Glomerular endothelial cell (primary cell): ENCODE results near the gene TUBGCP6. TPM values are rescaled to one million over a fixed set of nuclear protein-coding genes. Genes with fewer than 3 reads are reported as not detected.

Experiments
- DNase-seq: peaks from one replicate; pipeline ENCODE4 v3.0.0-alpha.2; 2011; ENCODE audit warnings: low read depth, low spot score; ENCODE audit errors: extremely low read depth
- total RNA-seq: library from RNA; depleted of rRNA; stranded (reverse); fragments of >200 nt; gene quantifications from 2 replicates; pipeline ENCODE4 v1.2.3, GENCODE V29; 2015

The TUBGCP6 gene, protein sequence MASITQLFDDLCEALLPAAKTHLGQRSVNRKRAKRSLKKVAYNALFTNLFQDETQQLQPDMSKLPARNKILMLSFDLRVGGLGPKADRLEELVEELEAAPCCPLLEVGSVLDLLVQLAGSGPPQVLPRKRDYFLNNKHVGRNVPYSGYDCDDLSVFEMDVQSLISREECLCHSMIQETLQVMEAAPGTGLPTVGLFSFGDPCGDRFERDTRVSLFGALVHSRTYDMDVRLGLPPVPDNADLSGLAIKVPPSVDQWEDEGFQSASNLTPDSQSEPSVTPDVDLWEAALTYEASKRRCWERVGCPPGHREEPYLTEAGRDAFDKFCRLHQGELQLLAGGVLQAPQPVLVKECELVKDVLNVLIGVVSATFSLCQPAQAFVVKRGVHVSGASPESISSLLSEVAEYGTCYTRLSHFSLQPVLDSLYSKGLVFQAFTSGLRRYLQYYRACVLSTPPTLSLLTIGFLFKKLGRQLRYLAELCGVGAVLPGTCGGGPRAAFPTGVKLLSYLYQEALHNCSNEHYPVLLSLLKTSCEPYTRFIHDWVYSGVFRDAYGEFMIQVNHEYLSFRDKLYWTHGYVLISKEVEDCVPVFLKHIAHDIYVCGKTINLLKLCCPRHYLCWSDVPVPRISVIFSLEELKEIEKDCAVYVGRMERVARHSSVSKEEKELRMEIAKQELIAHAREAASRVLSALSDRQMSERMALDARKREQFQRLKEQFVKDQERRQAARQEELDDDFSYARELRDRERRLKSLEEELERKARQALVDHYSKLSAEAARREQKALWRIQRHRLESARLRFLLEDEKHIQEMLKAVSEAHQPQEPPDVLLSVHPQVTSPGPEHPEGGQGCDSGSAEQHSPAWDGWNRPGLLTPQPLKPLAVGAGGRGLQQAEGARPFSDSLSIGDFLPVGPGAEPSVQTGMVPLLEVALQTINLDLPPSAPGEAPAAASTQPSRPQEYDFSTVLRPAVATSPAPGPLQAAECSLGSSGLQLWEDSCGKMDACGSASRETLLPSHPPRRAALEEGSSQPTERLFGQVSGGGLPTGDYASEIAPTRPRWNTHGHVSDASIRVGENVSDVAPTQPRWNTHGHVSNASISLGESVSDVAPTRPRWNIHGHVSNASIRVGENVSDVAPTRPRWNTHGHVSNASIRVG (N-terminal part only)
- 24.3 and 47.1 TPM in 2 replicates for total RNA-seq

DNA sequence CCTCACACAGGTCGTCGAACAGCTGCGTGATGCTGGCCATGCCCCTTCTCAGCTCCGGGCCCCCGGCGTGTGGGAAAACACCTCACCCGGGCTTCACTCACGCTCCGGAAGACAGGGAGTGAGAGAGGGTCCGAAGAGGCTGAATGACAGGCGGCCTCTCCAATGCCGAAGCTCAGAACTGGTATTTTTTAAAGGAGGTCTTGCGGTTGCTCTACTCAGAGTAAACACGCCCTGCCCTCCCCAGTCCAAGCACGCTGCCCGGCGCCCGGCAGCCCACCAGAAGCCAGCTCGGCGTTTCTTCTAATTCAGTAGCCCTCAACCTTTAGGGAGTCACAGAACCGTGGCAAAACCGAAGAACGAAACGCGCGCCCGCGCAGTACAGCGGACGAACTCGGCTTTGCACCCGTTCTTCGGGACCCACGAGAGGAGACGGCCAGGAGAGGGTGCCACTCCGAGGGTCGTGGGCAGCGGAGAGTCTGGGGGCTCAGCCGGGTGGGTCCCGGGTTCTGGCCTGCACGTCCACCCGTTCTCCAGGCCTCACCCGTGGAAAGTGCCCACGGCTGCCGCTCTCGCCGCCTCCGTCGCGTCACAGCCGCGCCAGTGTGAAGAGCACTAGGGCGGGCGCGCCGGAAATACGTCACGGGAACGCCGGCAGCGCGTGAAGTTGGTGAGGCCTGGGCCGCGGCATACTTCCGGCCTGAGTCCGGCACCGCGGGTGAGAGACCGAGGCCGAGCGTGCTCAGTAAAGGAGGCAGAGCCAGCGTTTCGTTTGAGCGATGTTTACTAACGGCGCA lies at the start of gene TUBGCP6:
TUBGCP6 (minus strand) TSS at position 604 of the 794 bp plus-strand sequence; CDS start at position 40, 564 bp downstream.
- no peak for DNase-seq

DNA sequence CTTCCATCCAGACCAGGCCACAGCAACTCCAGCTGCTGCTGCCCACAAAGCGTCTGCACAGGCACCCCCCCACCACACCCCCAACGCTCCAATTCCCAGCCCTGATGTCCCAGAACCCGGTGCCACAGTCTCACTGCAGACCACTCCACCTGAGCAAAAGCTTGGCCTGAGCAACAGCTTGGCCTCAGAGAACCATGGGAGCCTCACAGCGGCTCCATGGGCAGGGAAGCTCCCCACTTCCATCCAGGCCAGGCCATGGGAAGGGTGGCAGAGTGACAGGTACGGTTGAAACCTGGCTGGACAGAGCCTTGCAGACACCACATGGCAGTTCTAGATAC lies 49.5 kb upstream of the TUBGCP6 start:
- no peak for DNase-seq

DNA sequence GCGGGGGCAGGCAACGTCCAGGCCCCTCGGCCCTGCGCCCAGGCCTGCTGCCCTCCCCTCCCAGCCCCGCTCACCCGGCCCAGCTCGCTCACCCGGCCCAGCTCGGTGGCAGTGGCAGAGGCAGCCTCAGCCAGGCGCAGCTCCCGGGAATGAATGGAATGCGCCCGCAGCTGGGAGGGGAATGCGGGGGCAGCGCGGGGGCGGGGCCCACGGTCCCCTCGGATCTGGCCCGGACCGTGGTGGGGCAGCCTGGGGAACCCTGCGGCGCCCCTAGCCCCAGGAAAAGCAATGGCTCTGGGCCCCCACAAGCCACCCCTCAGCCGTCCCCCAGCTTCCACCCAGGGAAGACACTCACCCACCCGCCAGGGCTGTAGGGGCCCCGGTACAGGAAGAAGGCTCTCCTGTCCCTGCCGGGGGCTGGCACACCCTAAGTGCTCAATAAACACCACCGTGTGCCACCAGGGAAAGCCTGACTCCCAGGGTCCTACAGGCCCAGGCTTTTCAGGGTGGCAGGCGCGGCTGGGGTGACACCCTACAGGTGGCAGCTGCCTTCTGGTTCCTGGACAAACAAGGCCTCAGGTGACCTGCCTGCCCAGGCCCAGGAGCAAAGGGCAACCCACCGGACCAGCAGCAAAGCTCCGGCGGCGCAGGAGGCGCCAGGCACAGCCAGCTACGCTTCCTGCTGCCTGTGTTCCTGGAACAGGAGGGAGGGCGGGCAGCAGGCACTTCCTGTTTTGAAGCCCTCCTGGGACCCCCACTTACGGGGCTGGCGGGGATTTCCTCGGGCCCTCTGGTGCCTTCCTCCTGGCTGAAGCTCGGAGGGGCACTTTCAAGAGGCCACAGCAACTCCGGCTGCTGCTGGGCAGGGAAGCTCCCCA lies 48.9 kb upstream of the TUBGCP6 start:
- DNase-seq = no peak

DNA sequence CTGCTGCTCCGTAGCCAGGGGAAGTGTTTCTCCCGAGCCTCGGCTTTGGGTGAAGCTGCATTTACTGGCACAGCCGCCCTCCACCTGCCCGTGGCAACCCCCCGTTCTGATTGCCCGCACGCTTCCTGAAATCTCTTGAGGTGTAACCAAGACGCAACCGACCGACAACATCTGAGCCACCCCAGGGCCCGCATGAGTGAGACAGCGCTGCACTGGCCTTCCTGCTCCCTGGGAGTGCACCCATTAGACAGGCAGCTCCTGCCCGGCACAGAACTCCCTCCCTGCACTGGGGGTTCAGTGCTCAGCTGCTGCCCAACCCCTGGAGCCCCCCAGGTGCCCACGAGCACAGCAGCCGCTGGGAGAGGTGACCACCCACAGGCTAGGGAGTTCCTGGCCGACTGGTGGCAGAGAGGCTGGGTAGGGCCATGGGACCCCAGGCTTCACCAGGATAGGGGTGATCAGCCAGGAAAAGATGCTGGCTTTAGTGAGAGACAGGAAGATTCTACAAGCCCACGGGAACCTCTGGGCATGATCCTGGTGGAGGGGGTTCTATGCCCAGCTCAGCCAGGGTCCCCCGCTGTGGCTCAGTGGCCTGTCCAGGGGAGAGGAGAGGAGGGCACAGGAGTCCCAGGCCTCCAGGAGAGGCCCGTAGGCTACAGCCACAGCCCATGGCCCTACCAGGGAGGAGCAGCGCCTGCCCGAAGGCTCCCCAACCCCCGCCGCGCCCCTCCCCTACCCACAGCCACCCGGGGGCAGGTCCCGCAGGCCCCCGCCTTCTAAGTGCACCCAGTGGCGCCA lies 48.0 kb upstream of the TUBGCP6 start:
- no peak for DNase-seq

DNA sequence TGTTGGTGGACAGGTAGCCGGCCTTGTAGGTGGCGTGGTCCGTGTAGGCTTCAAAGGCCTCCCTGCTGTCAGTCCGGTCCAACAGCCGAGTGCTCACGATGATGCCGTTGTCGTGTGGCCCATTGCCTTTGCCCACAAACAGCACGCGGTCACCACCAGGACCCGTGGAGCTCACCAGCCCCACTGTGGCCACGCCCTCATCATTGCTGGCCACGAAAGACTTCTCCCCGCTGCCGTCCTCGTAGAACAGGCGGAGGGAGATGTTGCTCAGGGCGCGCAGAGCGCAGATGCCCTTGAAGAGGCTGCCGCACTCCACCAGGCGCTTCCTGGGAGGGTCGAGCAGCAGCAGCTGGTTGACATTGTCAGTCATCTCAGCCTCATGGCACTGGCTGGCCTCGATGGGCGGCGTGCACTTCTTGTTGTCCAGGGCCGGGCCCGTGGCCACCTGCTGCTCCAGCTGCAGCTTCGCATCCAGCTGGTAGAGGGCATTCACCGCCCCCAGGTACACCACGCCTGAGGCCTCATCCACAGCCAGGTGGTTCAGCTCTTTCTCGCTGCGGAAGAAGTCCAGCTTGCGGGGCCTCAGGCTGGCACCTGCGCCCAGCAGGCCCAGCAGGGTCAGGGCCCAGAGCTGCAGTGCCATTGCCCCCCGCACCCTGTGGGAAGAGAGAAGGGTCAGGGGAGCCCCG lies 45.3 kb upstream of the TUBGCP6 start:
- DNase-seq = no peak

DNA sequence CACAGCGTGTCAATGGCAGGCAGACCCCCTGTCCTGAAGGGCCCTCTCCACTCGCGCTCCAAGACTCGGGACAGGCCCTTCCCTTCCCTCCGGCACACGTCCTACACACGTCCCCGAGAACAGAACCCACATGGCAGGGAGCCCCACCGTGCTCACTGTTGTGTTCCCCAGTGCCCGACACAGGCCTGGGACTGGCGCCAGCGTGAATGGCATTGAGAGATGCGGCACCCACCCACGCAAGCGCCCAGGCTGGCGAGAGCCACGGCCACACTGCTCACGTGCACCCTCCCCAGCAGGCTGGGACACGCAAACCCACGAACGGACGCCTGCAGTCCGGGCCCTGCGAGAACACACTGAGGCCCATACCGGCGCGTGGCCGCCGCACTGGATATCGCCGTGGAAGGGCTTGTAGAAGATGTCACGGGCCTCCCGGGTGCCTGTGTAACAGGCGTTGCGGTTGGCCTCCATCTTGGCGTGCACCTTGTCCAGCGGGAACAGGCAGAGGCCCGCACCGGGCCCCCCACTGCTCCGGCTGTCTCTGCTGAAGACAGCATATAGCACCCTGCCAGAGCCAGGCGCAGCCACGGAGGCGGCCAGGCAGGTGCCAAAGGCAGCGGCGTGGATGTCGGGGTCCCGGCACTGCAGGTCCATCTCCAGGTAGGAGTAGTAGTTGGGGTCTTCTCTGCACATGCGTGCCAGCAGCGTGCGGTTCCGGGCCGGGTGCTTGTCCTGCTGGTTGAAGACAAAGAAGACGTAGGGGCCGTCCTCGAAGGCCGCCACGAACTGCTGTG lies 44.5 kb upstream of the TUBGCP6 start:
- DNase-seq = no peak

DNA sequence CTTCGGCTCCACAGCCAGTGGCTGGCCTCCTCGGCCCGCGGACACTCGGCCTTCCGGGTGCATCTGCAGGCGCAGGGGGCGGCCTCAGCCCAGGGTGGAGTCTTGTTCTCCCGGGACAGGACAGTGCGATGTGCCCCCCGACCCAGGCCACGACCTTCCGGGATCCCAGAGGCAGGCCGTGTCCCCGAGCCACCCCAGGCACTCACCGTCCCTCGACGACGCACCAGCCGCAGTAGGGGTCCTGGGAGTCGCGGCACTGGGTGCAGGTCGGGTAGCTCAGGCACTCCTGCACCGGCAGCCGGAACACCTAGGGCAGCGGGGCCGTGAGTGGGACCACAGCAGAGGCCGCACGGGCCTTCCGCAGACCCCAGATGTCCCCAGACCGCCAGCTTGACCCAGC lies 42.9 kb upstream of the TUBGCP6 start:
- DNase-seq = no peak

DNA sequence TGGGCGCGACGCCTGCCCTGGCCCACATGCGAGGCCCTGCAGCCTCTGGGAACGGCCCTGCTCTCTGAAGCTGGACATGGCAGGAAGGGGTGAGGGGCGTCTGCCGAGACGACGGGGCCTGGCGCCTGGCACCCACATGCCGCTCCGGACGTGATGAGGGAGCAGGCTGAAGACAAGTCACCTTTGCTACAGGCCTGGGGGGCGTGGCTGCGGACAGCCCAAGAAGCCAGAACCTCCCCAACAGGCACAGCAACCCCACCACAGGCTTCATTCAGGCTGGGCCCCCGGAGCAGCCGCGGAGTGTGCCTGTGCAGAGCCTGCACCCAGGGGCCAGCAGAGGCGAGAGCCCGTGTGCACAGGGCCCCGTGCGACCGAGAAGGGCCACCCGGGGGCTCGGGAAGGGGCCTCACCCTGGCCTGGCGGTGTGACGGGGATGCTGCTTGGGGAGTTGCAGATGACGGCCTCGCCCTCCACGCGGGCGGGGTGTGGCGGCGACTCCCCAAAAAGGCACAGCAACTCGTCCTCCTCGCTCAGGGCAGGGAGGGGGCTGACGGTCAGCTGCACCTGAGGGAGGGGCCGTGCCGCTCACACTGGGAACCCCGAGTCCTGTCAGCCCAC lies 42.0 kb upstream of the TUBGCP6 start:
- no peak for DNase-seq

DNA sequence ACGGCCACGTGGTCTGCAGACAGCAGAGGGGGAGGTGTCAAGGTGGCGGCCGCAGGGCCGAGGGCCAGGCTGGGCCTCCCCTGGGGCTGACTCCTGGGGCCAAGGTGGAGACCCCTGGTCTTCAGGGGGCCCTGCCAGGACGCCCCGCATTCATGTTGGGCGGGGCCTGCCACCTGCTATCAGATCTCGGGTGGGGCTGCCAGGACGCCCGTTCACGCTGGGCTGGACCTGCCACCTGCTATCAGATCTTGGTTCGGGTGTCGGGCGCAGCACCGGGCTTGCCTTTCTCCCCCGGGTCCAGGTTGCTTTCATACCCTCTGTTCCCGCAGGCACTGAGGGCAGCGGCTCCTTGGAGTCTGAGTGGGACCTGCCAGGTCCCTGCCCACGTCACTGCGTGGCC lies 41.5 kb upstream of the TUBGCP6 start:
- DNase-seq = no peak

DNA sequence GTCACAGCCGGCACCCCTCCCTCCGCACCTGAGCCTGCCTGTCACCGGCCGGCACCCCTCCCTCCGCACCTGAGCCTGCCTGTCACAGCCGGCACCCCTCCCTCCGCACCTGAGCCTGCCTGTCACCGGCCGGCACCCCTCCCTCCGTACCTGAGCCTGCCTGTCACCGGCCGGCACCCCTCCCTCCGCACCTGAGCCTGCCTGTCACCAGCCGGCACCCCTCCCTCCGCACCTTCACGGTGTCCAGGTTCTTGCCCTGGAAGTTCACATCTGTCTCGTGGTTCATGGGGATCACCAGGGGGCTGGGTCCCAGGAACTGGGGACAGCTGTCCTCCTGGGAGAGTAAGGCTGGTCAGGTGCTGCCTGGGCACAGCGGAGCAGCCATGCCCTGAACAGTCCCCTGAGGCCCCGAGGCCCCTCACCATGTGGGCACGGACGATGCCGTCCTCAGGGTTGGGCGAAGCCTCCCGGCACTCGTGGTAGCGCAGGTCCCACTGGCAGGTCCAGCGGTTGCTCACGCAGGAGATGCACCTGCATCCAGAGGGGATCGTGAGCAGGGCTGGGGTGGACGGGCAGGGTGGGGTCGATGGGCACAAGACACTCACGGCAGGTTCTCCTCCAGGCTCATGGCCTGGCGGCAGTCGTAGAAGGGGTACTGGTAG lies 40.9 kb upstream of the TUBGCP6 start:
- no peak for DNase-seq

DNA sequence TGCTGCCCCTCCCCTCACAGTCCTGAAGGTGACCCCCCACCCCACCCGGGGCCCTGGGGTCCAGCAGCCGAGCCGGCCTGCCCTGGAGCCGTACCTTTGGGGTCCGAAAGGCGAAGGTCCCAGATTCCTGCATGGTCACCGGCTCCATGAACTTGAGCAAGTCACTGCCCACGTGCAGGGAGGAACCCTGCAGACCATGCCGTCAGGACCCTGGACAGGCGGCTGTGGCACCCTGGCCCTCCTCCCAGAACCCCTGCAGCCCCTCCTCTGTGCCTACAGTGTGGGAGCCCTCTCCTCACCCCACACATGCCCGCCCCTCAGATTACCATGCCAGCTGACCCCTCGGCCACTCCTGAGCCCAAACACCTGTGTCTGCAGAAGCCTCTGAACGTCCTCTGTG lies 39.7 kb upstream of the TUBGCP6 start:
- no peak for DNase-seq

DNA sequence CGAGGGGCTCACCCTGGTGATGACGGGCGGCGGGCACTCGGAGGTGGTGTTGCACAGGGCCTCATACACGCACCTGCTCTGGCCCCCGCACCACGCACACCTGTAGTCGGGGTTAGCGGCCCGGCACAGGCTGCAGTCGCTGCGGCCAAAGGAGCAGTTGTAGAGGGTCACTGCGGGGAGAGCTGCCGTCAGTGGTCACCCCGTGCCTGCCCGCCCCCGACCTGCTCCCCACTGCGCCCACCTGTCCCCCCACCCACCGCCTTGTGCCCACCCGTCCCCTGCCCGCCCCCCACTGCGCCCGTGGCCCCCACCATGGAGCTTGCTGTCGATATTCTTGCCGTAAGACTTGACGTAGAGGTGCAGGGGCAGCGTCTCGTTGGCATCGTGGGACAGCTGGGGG lies 39.0 kb upstream of the TUBGCP6 start:
- DNase-seq = no peak

DNA sequence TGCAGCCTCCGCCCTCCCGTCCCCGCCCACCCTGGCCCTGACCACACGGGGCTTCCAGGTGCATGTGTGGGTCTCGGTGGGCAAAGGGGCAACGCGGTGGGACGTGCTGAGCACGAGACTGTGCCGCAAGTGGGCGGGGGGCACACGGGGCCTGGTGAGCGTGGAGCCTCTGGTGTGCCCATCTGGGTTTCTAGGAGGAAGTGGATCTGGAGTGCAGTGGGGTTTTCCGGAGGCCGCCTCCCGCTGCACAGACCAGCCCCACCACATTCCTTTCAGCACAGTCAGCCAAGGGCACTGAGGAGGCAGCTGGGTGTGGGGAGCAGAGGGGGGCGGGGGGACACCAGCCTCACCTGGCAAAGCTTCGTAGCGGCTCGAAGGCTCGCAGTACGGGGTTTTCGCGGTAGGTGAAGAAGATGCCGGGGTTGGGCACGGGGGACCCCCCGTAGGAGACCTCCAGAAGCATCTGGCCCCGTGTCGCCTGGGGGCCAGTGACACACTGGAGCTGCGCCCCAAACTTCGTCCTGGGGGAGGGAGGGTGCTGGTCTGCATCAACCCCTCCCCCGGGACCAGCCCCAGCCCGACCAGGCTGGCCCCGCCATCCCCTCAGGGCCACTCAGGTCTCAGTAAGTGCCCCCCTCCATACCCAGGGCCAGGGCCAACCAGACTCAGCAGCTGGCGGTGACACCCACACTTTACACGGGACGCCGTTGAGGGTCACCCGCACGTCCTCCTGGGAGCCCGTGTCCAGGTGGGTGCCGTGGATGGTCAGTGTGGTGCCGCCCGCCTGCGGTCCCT lies 37.7 kb upstream of the TUBGCP6 start:
- no peak for DNase-seq

DNA sequence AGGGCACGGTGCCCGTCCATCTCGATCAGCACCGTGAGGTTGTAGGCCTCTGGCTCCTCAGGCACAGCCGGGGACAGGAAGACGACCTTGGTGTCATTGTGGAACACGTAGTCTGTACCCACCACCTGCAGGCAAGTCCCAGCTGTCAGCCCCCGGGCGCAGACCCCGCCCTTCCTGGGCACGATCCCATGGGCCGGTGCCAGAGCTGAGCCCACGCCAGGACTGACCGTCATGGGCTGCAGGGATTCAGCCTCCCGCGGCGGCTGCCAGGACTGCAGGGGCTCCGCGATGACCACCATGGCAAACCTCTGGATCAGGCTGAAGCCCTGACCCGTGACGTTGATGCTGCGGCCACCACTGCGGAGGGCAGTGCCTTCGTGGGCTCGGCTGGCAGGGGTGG lies 37.1 kb upstream of the TUBGCP6 start:
- no peak for DNase-seq

DNA sequence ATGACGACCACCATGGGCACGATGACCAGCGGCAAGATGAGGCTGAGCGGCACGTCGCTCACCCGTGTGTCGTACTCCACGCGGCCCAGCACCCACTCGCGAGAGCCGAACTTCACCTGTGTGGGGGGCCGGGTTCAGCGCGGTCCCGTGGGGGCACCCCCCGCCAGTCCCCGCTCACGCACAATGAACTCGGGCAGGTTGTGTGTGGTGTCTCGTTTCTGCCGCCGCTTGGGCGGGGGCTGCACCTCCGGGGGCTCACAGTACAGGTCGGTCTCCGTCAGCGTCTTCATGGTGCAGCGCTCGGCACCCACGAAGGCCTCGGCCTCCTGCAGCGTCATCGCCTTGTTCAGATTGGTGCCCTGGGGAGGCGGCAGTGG lies 36.5 kb upstream of the TUBGCP6 start:
- no peak for DNase-seq
